DOHH2 (cell line): Measurements from ENCODE around the gene SCUBE2.

Source experiments
- CTCF ChIP-seq: fragments of 200-600 bp; sonication (generic); IDR thresholded peaks from one replicate; pipeline ENCODE4 v1.5.1; 2014; ENCODE audit warnings: antibody characterized with exemption, mild to moderate bottlenecking, low read depth, low read length; ENCODE audit not compliant: poor library complexity, severe bottlenecking
- EZH2phosphoT487 ChIP-seq: fragments of 200-600 bp; sonication (generic); IDR thresholded peaks from 2 replicates; pipeline ENCODE4 v1.6.1; 2017; ENCODE audit warnings: borderline replicate concordance, mild to moderate bottlenecking, antibody characterized with exemption, low read length, moderate library complexity, mixed read lengths

- no peak for TF ChIP-seq CTCF
- no peak for TF ChIP-seq EZH2phosphoT487
Measured at GRCh38 chr11:9059406-9059805, 32.0 kb downstream of the SCUBE2 start.
